ENCODE results near the gene ARFGAP3.

DNA sequence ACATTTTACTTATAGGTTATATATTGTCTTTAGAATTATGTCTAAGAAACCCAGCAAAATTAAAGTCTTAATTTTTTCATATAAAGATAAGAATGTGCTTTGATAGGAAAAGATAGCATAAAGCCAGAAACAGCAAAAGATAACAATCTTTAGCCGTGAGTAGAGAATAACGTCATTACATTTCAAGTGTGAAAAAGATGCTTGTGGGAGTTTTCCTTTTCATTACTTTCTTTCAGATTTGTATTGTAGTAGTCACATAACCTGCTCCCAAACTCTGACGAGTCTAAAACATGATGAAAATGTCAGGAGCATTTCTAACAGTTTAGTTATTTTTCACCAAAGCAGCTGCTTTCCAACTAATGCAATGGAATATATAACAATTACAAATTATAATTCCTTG lies 31.3 kb downstream of the ARFGAP3 start:
- TF ChIP-seq, protein P1, sequence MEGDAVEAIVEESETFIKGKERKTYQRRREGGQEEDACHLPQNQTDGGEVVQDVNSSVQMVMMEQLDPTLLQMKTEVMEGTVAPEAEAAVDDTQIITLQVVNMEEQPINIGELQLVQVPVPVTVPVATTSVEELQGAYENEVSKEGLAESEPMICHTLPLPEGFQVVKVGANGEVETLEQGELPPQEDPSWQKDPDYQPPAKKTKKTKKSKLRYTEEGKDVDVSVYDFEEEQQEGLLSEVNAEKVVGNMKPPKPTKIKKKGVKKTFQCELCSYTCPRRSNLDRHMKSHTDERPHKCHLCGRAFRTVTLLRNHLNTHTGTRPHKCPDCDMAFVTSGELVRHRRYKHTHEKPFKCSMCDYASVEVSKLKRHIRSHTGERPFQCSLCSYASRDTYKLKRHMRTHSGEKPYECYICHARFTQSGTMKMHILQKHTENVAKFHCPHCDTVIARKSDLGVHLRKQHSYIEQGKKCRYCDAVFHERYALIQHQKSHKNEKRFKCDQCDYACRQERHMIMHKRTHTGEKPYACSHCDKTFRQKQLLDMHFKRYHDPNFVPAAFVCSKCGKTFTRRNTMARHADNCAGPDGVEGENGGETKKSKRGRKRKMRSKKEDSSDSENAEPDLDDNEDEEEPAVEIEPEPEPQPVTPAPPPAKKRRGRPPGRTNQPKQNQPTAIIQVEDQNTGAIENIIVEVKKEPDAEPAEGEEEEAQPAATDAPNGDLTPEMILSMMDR (IDR thresholded peaks at IDR 0.05), result no peak
- TF ChIP-seq POLR2A (IDR thresholded peaks at IDR 0.05), result no peak
